ENCODE results near the gene EHMT1. TPM values are rescaled to one million over a fixed set of nuclear protein-coding genes. Genes with fewer than 3 reads are reported as not detected.
"Not testable (repeated sequence)": the region's sequence is repeated elsewhere in the genome, so short reads cannot be mapped to it uniquely, and the experiment has no call there.

EHMT1 gene
- total RNA-seq, 1 donor from 2014 or later, result 68.3 TPM

GRCh38 chr9:137694962-137695875 is 76.4 kb downstream of the EHMT1 start:
- peak; percentile 27 for DNase-seq

DNA sequence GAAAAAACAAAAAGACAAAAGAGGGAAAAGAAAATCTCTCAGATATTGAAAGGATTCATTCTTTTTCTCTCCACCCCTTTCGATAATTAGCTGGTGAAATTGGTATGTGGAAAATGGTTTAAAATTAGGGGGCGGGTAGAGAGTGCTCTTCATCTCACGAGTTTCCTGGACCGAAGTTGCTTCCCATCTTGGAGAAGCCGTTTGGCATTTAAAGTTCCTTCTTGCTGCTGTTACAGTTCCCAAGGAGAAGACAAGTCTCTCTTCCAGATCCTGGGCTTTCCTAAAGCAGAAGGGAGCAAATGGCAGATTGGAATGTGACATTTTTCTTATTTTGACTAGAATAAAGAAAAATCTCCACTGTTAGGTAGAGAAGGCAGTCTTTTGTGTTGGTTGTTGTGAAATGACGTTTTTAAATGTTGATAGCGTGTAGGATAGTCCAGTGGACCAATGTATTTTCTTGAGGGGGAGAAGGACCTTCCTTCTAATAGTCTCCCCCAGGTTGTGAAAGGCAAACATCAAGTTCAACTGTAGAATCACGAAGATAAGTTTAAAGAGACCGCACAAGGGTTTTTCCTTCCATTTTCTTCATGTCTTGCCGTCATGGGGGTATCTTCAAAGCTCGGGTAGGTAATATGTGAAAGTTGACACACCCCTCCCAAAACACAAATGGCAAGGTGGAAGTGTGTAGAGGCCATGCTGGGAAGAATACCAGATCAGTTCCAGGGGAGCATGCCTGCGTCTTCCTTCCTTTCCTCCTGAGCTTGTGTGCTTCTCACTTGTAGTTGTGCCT is 77.5 kb downstream of the EHMT1 start:
- no peak for DNase-seq

DNA sequence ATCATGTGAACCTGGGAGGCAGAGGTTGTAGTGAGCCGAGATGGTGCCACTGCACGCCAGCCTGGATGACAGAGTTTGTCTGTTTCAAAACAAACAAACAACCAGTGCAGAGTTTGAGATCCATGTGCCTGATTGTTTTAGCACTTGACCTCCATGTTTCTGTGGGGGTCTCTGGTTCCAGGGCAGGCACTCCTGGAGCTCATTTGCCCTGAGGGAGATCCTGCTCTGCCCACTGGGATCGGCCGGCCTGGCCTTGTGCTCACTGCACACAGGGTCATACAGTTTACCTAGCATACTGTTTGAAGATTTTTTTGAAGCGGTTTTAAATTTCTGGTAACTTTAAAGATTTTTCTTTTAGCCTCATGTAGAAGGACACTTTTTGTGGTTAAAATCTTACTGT is 78.4 kb downstream of the EHMT1 start:
- no peak for DNase-seq

DNA sequence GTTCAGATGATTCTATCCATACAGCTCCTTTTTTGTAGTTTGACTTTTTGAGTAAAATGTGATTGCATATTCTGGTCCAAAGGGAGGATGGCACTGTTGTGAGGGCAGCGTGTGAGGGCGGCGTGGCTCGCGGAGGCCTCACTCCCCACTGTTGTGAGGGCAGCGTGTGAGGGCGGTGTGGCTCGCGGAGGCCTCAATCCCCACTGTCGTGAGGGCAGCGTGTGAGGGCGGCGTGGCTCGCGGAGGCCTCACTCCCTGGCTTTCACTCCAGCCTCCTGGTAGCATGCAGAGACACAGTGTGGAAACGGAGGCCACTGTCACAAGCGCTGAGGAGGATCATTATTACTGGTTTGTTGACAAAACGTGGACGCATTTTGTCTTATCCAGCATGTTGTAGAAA is 79.0 kb downstream of the EHMT1 start:
- DNase-seq, result no peak

GRCh38 chr9:137700911-137701310 is 82.1 kb downstream of the EHMT1 start:
- no peak for DNase-seq

GRCh38 chr9:137702615-137703379 is 84.0 kb downstream of the EHMT1 start:
- DNase-seq, result no peak

GRCh38 chr9:137703842-137704508 is 85.2 kb downstream of the EHMT1 start:
- DNase-seq, result no peak

GRCh38 chr9:137705443-137705863 is 86.6 kb downstream of the EHMT1 start:
- DNase-seq, result no peak

- DNase-seq, result no peak
Measured at GRCh38 chr9:137705906-137706305, 87.1 kb downstream of the EHMT1 start.

- DNase-seq, result no peak
Measured at GRCh38 chr9:137707361-137707760, 88.6 kb downstream of the EHMT1 start.

DNA sequence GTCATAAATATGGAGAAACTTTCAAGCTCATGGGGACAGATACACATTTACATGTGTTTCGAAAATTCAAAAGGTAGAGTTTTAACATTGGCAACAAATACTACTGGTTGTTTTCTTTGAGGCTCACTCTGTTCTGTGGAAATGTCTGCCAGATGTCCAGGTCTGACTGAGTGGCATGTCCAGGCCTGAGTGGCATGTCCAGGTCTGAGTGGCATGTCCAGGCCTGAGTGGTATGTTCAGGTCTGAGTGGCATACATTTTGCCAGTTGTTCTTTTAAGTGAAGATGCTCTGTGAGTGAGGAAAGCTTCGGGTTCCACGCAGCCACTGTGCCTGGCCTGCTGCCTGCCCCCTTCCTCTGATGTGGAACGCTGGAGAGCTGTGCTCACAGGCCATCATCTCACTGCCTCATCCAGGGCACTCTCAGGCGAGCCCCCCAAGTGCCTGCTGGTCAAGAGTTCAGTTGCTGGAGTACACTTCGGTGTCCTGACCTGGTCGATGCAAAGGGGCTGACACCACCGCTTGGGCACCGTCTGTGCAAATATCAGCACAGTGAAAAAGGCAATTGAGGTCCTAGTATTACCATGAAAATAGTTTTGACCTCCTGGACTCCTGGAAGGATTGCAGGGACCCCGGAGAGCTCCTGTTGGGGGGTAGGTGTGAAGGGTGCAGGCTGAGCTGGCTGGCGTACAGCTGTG is 89.9 kb downstream of the EHMT1 start:
- DNase-seq, result no peak

DNA sequence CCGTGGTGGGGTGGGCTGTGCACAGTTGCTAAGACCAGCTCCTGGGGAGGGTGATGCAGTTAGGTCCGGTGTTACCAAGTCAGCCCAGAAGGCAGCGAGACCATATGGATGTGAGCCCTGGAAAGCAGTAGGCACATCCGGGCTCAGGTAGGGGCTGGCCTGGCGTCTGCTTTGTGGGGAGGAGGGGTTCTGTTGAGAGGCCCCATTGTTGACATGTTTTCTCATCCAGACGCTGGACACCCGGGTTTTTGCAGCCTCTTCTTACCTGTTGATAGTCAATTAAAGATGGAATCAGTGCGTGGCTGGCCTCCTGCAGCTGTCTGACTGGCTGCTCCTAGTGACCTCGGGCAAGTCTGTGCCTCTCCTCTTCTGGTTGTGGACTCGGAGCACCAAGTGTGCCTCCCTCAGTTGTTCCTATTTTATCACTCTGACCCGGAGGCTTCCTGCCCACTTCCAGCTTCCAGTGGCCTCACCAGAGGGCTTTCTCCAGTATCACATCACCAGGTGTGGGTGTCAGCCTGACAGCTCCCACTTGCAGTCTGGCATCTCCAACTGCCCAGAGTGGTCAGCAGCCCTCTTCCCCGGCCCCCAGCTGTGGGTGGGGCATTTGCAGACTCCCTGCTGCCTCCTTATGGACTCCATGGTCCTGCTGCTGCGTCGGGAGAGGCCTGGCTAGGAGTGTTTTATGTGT is 90.8 kb downstream of the EHMT1 start:
- DNase-seq, result no peak

- no peak for DNase-seq
Measured at GRCh38 chr9:137710704-137711103, 91.9 kb downstream of the EHMT1 start.

DNA sequence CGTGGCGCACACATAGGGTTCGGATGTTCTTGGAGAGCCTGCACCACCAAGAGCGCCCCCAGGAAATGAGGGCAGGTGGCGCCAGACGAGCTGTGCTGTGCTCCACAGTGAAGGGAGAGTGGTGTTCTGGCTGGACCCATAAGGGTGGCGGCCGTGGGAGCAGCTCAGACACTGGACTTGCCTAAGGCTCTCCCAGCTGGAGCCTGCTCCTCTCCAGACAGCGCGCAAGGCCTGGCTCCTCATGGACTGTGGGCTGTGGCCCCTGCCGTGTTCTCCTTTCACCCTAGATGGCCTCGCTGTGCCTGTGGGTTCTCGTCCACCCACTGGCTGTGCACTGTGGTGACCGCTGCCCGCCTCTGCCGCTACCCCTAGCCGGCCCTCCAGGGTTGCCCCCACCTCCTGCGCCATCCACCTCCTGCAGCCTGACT is 92.9 kb downstream of the EHMT1 start:
- no peak for DNase-seq

- no peak for DNase-seq
Measured at GRCh38 chr9:137715321-137715720, 96.5 kb downstream of the EHMT1 start.

- DNase-seq, result not testable (repeated sequence)
Measured at GRCh38 chr9:137715866-137716693, 97.3 kb downstream of the EHMT1 start.

GRCh38 chr9:137716694-137717287 is 98.0 kb downstream of the EHMT1 start:
- DNase-seq, result no peak

GRCh38 chr9:137717776-137718327 is 99.0 kb downstream of the EHMT1 start:
- DNase-seq, result no peak

GRCh38 chr9:137719194-137719593 is 100.4 kb downstream of the EHMT1 start:
- DNase-seq, result no peak
